Measurements from ENCODE around the gene DPP3.

DNA sequence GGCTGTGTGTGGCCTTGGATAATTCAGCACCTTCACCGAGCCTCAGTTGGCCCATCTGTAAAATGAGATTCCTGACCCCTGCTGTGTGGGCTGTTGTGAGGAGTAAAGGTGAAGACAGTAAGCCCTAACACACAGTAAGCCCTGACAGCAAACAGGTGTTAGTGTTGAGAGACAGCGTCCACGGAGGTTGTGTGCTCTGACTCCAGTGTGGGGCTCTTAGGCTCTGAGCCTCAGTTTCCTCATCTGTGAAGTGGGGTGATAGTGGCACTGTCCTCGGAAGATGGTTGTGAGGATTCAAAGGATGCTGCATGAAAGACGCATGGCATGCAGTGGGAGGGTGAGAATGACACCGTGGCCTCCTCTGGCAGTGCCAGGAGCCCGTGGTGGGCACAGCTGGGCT lies 14.2 kb downstream of the DPP3 start:
- TF ChIP-seq GATA2 (IDR thresholded peaks at IDR 0.05; ENCODE audit: low read depth, low read length) (no peak), GATA3 (IDR thresholded peaks at IDR 0.05; ENCODE audit: low read depth, low read length) (no peak)

Measured in SH-SY5Y (cell line).